ENCODE measurements around the gene USP32. TPM values are rescaled to one million over a fixed set of nuclear protein-coding genes. Genes with fewer than 3 reads are reported as not detected.

Gene USP32
- total and polyA plus RNA-seq, 10 of the 15 experiments (the other 5 are each of a cell fraction or from before 2014, with no cell fraction given): 7.8 to 37.3 (median 25.5) TPM

- ChIA-PET POLR2A (interaction anchor here (0.7 kb wide), 1 partner anchor 16 kb away, joined by 6 read pairs; no protein-coding TSS in a partner anchor), SMC1A (ENCODE audit: uncharacterized antibody, unreplicated experiment) (interaction anchor here (1.0 to 1.8 kb wide), 6 partner anchors 9 to 87 kb away, joined by 3 to 7 read pairs (median 4); no protein-coding TSS in a partner anchor), CTCF (interaction anchor here (0.8 to 1.4 kb wide), 4 partner anchors 9 to 88 kb away, joined by 3 to 5 read pairs (median 4); no protein-coding TSS in a partner anchor), RAD21 (ENCODE audit: unreplicated experiment) (interaction anchor here (0.7 to 2.0 kb wide), 4 partner anchors 9 to 85 kb away, joined by 3 to 7 read pairs (median 5); no protein-coding TSS in a partner anchor)
- Histone ChIP-seq H3K4me1 (ENCODE audit: control insufficient read depth, insufficient read depth, low read length) (peaks cover 6% of the 10 kb centered on the region; the same call in 1 of the 2 replicates), H3K27me3 (replicated peaks in 1 of 2; ENCODE audit: control insufficient read depth in 2 of 2, insufficient read depth in 2 of 2, low read length in 1 of 2) (no peaks in the 10 kb centered on the region), H3K4me3 (no peak overlapping the region), H3K79me2 (ENCODE audit: control insufficient read depth, insufficient read depth, low read length) (peaks cover 7% of the 10 kb centered on the region), H3K9ac (ENCODE audit: control insufficient read depth, insufficient read depth, low read length) (no peak overlapping the region), H4K20me1 (ENCODE audit: control insufficient read depth, insufficient read depth) (no peaks in the 10 kb centered on the region), H3K9me3 (replicated peaks; ENCODE audit: control insufficient read depth, insufficient read depth, low read length) (no peaks in the 10 kb centered on the region; the same call in 1 of the 3 replicates), H3K36me3 (ENCODE audit: control insufficient read depth in 2 of 2, insufficient read depth in 2 of 2, low read length in 1 of 2) (peaks cover 1 to 3% of the 10 kb centered on the region in 2 experiments; a peak in 3 of 4 replicates), H3K4me2 (ENCODE audit: control insufficient read depth, insufficient read depth) (peak overlapping the region; percentile 38; the same call in 1 of the 2 replicates), H2AFZ (ENCODE audit: control insufficient read depth, low read depth, low read length) (peak overlapping the region; percentile 55), H3K27ac (ENCODE audit: control insufficient read depth, insufficient read depth) (peak overlapping the region; percentile 3)
- WGBS (ENCODE audit: insufficient coverage, insufficient replicate concordance, low lambda C conversion rate, missing lambda C conversion rate): 10% methylated on average over 4 of the region's 4 CpGs
- peak; percentile 97 for FAIRE-seq
- BruUV-seq (replicated peaks): no TSS peak
- intact Hi-C loops (cut with micrococcal nuclease; ENCODE audit: unreplicated experiment): loop anchor here (5.0 kb wide), 1 partner anchor 87 kb away; the partner anchor contains the start of gene USP32
- ATAC-seq: peak; percentile 99
- DNase-seq (ENCODE audit: low read depth, low spot score): peak; percentile 59
- in situ Hi-C loops (cut with MboI): no loop called here
- no peak for TF ChIP-seq GABPA (IDR thresholded peaks at IDR 0.05; ENCODE audit: low read depth)
- TF ChIP-seq ZNF622 (IDR thresholded peaks at IDR 0.05): no peak
- no peak for TF ChIP-seq ATF2 (IDR thresholded peaks at IDR 0.05; ENCODE audit: low read length)
- peak; percentile 40; the same call in 1 of the 2 replicates for TF ChIP-seq CBX5 (IDR thresholded peaks at IDR 0.05; ENCODE audit: low read depth)
- TF ChIP-seq SKIL (IDR thresholded peaks at IDR 0.05; ENCODE audit: low read depth, poor library complexity, severe bottlenecking): peak; percentile 60
- no peak for TF ChIP-seq SUPT20H (IDR thresholded peaks at IDR 0.05; ENCODE audit: borderline replicate concordance, control insufficient read depth, low read depth, low read length)
- TF ChIP-seq DPF2 (IDR thresholded peaks at IDR 0.05): no peak
- TF ChIP-seq PAX5 (IDR thresholded peaks at IDR 0.05; ENCODE audit: borderline replicate concordance, low read depth, low read length): no peak
- no peak for TF ChIP-seq NFXL1 (IDR thresholded peaks at IDR 0.05; ENCODE audit: borderline replicate concordance)
- peak; percentile 60; the same call in 1 of the 2 replicates for TF ChIP-seq RELB (IDR thresholded peaks at IDR 0.05; ENCODE audit: low read depth)
- TF ChIP-seq RAD51 (IDR thresholded peaks at IDR 0.05): peak; percentile 84
- no peak for TF ChIP-seq LARP7 (IDR thresholded peaks at IDR 0.05)
- TF ChIP-seq USF1 (IDR thresholded peaks at IDR 0.05; ENCODE audit: borderline replicate concordance, extremely low read length, insufficient read depth, low read depth, low read length): peak; percentile 14
- TF ChIP-seq PKNOX1 (IDR thresholded peaks at IDR 0.05): peak; percentile 93
- no peak for TF ChIP-seq CBX3 (IDR thresholded peaks at IDR 0.05; ENCODE audit: borderline replicate concordance, low read depth)
- TF ChIP-seq NFIC (IDR thresholded peaks at IDR 0.05; ENCODE audit: low read depth, low read length): no peak
- no peak for TF ChIP-seq SUZ12 (IDR thresholded peaks at IDR 0.05; ENCODE audit: unreplicated experiment)
Observed at GRCh38 chr17:60305141-60305540, 86.8 kb downstream of the USP32 start.

Data from GM12878 (cell line).